ENCODE results near the gene SPATA2. TPM values are rescaled to one million over a fixed set of nuclear protein-coding genes. Genes with fewer than 3 reads are reported as not detected.
"Not testable (repeated sequence)": the region's sequence is repeated elsewhere in the genome, so short reads cannot be mapped to it uniquely, and the experiment has no call there.

The SPATA2 gene
- total and polyA plus RNA-seq, 2 experiments from 2014 or later = 3.1 to 4.6 TPM

DNA sequence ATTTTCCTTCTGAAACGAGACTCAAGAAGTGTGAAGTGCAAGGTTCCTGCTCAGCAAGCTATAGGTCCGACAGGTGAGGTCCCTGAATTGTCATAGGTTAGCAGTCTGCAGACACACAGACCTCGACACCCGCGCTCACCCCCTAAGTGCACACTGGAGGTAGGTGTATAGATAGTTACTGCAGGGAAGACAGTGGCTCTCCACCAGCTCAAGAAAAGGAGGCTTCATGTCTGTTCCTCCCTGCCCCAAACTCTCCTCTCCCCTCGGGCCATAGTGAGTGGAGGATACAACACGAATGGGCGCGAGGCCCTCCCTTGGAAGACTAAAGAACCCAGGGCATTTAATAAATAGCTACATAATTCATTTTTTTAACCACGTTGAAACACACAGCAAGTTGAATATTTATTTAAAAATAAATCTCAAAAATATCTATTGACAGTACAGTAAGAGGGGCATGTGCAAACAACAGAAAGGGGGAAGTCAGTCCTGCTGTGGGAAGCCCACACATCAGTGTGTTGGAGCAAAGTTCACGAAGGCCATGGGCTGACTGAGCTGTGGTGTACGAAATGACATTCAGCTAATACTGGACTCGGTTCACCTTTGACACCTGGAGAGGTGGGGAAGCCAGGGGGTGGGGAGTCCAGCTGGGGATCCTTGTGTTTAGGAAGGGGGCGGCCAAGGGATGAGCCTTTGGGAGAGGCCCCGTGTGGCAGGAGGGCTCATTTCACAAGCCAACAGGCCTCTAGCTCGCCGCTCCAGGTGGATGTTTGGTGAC lies 10.7 kb downstream of the SPATA2 start:
- peaks cover 22% of the 10 kb centered on the region for H3K79me2 ChIP-seq (ENCODE audit: insufficient read depth)
- H2AFZ ChIP-seq = no peak overlapping the region
- in situ Hi-C loops (cut with MboI) = no loop called here
- no peak for DNase-seq
- H3K9ac ChIP-seq = no peak overlapping the region
- H3K9me2 ChIP-seq (ENCODE audit: insufficient read depth) = no peaks in the 10 kb centered on the region
- H4K20me1 ChIP-seq (ENCODE audit: insufficient read depth) = no peaks in the 10 kb centered on the region
- no peaks in the 10 kb centered on the region for H3K27me3 ChIP-seq (replicated peaks; ENCODE audit: insufficient read depth)
- H3K4me1 ChIP-seq (ENCODE audit: insufficient read depth) = no peaks in the 10 kb centered on the region
- no peak for TF ChIP-seq EZH2 (IDR thresholded peaks at IDR 0.05; ENCODE audit: insufficient read depth, poor library complexity, severe bottlenecking)
- no peak for TF ChIP-seq EZH2phosphoT487 (IDR thresholded peaks at IDR 0.05; ENCODE audit: insufficient read depth, low read depth)
- H3K27ac ChIP-seq = no peak overlapping the region
- H3F3A ChIP-seq (ENCODE audit: insufficient read depth) = no peaks in the 10 kb centered on the region
- no peaks in the 10 kb centered on the region for H3K9me3 ChIP-seq (ENCODE audit: low read depth)
- no peak overlapping the region for H3K4me3 ChIP-seq
- no peak overlapping the region for H3K4me2 ChIP-seq (ENCODE audit: unreplicated experiment)
- WGBS, 2 experiments (ENCODE audit: low coverage in 1 of 2, low lambda C conversion rate in 2 of 2, missing lambda C conversion rate in 2 of 2) = 91 to 93% methylated on average over 17 of the region's 17 CpGs
- peaks cover 18% of the 10 kb centered on the region; the same call in 1 of the 2 replicates for H3K36me3 ChIP-seq (ENCODE audit: low read depth)

DNA sequence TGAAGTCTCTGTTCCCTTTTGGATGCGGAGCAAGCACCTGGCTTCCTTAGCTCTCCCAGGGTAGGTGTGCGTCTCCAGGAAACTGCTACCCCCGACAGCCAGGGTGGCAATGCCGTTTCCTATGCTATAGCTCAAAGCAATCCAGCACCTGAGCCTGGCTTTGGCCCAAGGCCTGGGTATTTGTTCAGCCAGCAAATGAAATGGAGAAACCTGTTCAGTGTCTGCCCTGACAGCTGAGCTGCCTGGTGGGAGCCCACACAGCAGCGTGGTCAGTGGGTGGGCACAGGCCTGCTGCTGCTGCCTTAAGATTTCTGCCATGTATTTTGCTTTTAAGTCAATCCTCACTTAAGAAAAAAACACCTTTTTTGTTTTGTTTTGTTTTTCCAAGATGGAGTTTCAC lies 13.7 kb downstream of the SPATA2 start:
- no peak for TF ChIP-seq EZH2 (IDR thresholded peaks at IDR 0.05; ENCODE audit: insufficient read depth, poor library complexity, severe bottlenecking)
- no peaks in the 10 kb centered on the region for H3K27me3 ChIP-seq (replicated peaks; ENCODE audit: insufficient read depth)
- DNase-seq = no peak
- no peak overlapping the region for H3K4me2 ChIP-seq (ENCODE audit: unreplicated experiment)
- no peaks in the 10 kb centered on the region for H3K9me2 ChIP-seq (ENCODE audit: insufficient read depth)
- in situ Hi-C loops (cut with MboI) = no loop called here
- H3K36me3 ChIP-seq (ENCODE audit: low read depth) = peaks cover 18% of the 10 kb centered on the region; the same call in 1 of the 2 replicates
- H3K9ac ChIP-seq = no peak overlapping the region
- no peaks in the 10 kb centered on the region for H3K9me3 ChIP-seq (ENCODE audit: low read depth)
- H3K27ac ChIP-seq = no peak overlapping the region
- no peak overlapping the region for H3K4me3 ChIP-seq
- H3K4me1 ChIP-seq (ENCODE audit: insufficient read depth) = no peaks in the 10 kb centered on the region
- H3F3A ChIP-seq (ENCODE audit: insufficient read depth) = 0 out of 2 replicates have a peak, but pooled peaks cover under 1% of the 10 kb centered on the region
- no peaks in the 10 kb centered on the region for H3K79me2 ChIP-seq (ENCODE audit: insufficient read depth)
- no peak overlapping the region for H2AFZ ChIP-seq
- WGBS, 2 experiments (ENCODE audit: low coverage in 1 of 2, low lambda C conversion rate in 2 of 2, missing lambda C conversion rate in 2 of 2) = 70 to 73% methylated on average over 5 of the region's 5 CpGs
- H4K20me1 ChIP-seq (ENCODE audit: insufficient read depth) = no peaks in the 10 kb centered on the region

DNA sequence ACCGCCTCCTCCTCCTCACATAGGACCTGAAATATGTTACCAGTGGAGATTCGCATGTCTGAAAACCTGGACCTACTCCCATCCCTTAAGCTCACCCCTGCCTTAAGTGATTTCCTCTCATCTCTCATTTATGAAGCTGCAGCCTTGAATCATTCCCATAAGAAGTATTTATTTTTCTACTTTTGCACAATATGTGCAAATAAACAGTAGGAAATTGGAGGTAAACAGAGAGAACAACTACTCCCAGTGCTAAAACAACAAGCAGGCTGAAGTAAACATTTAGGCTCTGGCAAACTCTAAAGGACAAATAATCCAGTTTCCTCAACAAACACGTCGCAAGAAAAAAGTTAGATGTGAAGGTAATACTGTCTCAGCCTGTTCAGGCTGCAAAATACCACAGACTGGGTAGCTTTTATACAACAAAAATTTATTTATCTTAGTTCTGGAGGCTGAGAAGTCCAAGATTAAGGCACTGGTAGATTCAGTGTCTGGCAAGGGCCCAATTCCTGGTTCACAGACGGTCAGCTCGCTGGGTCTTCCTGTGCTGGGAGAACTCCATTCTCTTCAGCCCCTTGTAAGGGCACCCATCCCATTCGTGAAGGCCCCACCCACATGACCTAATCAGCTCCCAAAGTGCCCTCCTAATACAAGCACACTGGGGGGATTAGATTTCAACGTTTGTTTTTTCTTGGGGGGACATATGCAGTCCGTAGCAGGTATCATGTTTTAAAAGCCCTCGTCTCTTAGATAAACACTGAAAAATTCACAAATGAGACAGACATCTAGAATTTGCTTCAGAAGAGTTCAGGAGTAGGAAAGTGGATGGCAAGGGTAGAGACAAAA lies 15.6 kb downstream of the SPATA2 start:
- Histone ChIP-seq H3K9me3 (ENCODE audit: low read depth) (no peaks in the 10 kb centered on the region), H4K20me1 (ENCODE audit: insufficient read depth) (no peaks in the 10 kb centered on the region), H3K4me2 (ENCODE audit: unreplicated experiment) (no peak overlapping the region), H3K36me3 (ENCODE audit: low read depth) (peaks cover 10% of the 10 kb centered on the region; the same call in 1 of the 2 replicates), H3K4me1 (ENCODE audit: insufficient read depth) (no peaks in the 10 kb centered on the region), H3F3A (ENCODE audit: insufficient read depth) (0 out of 2 replicates have a peak, but pooled peaks cover 4% of the 10 kb centered on the region), H3K27ac (no peak overlapping the region), H3K4me3 (no peak overlapping the region), H3K9me2 (ENCODE audit: insufficient read depth) (no peaks in the 10 kb centered on the region), H2AFZ (no peak overlapping the region), H3K9ac (no peak overlapping the region), H3K79me2 (ENCODE audit: insufficient read depth) (no peaks in the 10 kb centered on the region), H3K27me3 (replicated peaks; ENCODE audit: insufficient read depth) (no peaks in the 10 kb centered on the region)
- in situ Hi-C loops (cut with MboI) = no loop called here
- WGBS, 2 experiments (ENCODE audit: low coverage in 1 of 2, low lambda C conversion rate in 2 of 2, missing lambda C conversion rate in 2 of 2) = 72 to 74% methylated on average over 10 of the region's 10 CpGs
- no peak for TF ChIP-seq EZH2 (IDR thresholded peaks at IDR 0.05; ENCODE audit: insufficient read depth, poor library complexity, severe bottlenecking)
- TF ChIP-seq EZH2phosphoT487 (IDR thresholded peaks at IDR 0.05; ENCODE audit: insufficient read depth, low read depth) = no peak
- DNase-seq = no peak

DNA sequence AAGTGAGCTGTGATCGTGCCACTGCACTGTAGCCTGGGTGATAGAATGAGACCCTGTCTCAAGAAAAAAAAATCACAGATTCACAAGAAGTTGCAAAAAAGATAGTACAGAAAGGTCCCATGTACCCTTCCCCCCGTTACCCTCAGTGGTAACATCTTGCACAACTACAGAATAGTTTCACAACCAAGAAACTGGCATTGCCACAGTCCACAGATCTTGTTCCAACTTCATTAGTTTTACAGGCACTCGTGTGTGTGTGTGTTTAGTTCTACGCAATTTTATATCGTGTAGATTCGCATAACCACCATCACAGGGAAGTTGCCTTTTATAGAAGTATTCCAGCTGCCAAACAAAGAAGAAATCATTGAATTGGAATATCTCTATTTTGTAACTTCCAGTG lies 19.1 kb downstream of the SPATA2 start:
- Histone ChIP-seq H3K9me3 (ENCODE audit: low read depth) (no peaks in the 10 kb centered on the region), H3K4me2 (ENCODE audit: unreplicated experiment) (no peak overlapping the region), H2AFZ (no peak overlapping the region), H3K27me3 (replicated peaks; ENCODE audit: insufficient read depth) (no peaks in the 10 kb centered on the region), H3K79me2 (ENCODE audit: insufficient read depth) (no peaks in the 10 kb centered on the region), H3K27ac (no peak overlapping the region), H3K9me2 (ENCODE audit: insufficient read depth) (no peaks in the 10 kb centered on the region), H4K20me1 (ENCODE audit: insufficient read depth) (no peaks in the 10 kb centered on the region), H3K36me3 (ENCODE audit: low read depth) (no peaks in the 10 kb centered on the region), H3K9ac (no peak overlapping the region), H3K4me1 (ENCODE audit: insufficient read depth) (peaks cover 8% of the 10 kb centered on the region; the same call in 1 of the 2 replicates), H3K4me3 (no peak overlapping the region), H3F3A (ENCODE audit: insufficient read depth) (0 out of 2 replicates have a peak, but pooled peaks cover 9% of the 10 kb centered on the region)
- no peak for DNase-seq
- TF ChIP-seq EZH2phosphoT487 (IDR thresholded peaks at IDR 0.05; ENCODE audit: insufficient read depth, low read depth) (no peak), EZH2 (IDR thresholded peaks at IDR 0.05; ENCODE audit: insufficient read depth, poor library complexity, severe bottlenecking) (no peak)
- in situ Hi-C loops (cut with MboI) = no loop called here
- WGBS, 2 experiments (ENCODE audit: low coverage in 1 of 2, low lambda C conversion rate in 2 of 2, missing lambda C conversion rate in 2 of 2) = 75 to 76% methylated on average over 6 of the region's 6 CpGs

DNA sequence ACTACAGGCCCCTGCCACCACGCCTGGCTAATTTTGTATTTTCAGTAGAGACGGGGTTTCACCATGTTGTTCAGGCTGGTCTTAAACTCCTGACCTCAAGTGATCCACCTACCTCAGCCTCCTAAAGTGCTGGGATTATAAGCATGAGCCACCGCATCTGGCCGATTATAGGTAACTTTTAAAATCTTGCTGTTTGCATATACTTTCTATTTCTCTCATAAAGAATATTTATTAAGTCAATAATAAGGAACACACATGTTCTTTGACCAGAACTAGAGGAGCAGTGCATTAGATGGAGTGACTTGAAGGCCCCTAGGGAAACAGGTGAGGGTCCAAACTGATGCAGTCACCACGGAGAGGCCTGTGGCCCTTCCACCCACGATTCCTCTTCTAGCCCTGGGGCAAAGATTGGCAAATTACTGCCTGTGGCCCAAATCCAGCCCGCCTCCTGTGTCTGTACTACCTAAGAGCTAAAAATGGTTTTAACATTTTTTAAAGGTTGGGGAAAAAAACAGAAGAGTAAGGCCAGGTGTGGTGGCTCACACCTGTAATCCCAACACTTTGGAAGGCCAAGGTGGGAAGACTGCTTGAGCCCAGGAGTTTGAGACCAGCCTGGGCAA lies 19.7 kb downstream of the SPATA2 start:
- H3K27ac ChIP-seq; H3K4me2 ChIP-seq (ENCODE audit: unreplicated experiment); in situ Hi-C loops (cut with MboI); H3K9me3 ChIP-seq (ENCODE audit: low read depth); H3K9me2 ChIP-seq (ENCODE audit: insufficient read depth); H2AFZ ChIP-seq; H3K79me2 ChIP-seq (ENCODE audit: insufficient read depth); H4K20me1 ChIP-seq (ENCODE audit: insufficient read depth); DNase-seq; H3K9ac ChIP-seq; H3K36me3 ChIP-seq (ENCODE audit: low read depth); H3K4me1 ChIP-seq (ENCODE audit: insufficient read depth); H3K27me3 ChIP-seq (replicated peaks; ENCODE audit: insufficient read depth); H3F3A ChIP-seq (ENCODE audit: insufficient read depth); H3K4me3 ChIP-seq: not testable (repeated sequence)
- 93 to 95% methylated on average over 7 of the region's 7 CpGs for WGBS, 2 experiments (ENCODE audit: low coverage in 1 of 2, low lambda C conversion rate in 2 of 2, missing lambda C conversion rate in 2 of 2)

Data from GM23248 (cell line).